ENCODE data around the gene NOL6.
"Not testable (repeated sequence)": the region's sequence is repeated elsewhere in the genome, so short reads cannot be mapped to it uniquely, and the experiment has no call there.

NOL6 gene, protein sequence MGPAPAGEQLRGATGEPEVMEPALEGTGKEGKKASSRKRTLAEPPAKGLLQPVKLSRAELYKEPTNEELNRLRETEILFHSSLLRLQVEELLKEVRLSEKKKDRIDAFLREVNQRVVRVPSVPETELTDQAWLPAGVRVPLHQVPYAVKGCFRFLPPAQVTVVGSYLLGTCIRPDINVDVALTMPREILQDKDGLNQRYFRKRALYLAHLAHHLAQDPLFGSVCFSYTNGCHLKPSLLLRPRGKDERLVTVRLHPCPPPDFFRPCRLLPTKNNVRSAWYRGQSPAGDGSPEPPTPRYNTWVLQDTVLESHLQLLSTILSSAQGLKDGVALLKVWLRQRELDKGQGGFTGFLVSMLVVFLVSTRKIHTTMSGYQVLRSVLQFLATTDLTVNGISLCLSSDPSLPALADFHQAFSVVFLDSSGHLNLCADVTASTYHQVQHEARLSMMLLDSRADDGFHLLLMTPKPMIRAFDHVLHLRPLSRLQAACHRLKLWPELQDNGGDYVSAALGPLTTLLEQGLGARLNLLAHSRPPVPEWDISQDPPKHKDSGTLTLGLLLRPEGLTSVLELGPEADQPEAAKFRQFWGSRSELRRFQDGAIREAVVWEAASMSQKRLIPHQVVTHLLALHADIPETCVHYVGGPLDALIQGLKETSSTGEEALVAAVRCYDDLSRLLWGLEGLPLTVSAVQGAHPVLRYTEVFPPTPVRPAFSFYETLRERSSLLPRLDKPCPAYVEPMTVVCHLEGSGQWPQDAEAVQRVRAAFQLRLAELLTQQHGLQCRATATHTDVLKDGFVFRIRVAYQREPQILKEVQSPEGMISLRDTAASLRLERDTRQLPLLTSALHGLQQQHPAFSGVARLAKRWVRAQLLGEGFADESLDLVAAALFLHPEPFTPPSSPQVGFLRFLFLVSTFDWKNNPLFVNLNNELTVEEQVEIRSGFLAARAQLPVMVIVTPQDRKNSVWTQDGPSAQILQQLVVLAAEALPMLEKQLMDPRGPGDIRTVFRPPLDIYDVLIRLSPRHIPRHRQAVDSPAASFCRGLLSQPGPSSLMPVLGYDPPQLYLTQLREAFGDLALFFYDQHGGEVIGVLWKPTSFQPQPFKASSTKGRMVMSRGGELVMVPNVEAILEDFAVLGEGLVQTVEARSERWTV

DNA sequence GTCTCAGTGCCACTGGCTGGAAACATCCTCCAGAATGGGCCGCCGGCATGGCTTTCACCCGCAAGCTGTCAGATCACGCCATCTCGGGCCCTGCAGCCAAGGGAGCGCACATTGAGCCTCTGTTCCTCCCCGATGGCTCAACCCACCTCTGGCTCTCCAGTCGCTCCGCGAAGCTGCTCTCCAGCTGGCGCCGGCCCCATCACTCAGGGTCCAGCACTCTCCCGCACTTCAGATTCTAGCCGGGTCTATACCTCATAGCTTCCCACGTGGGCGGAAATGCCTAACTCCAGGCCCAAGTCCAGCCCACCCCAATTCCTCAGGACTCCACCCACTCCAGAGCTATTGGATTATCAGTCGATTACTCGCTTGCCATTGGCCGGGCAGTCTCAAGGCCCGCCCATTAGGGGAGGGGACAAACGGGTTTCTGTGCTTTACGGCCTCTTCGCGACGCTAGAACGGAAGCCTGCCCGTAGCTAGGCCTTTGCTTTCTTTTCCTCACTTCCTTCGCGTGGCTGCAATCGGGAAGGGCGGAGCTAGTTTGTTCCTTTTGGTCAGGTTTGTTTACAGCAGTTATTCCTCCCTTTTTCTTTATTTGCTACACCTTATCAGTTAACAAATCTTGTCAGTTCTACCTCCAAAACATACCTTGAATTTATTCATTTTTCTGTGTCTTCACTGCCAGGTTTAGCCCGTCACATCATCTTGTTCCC is at the start of gene NOL6:
Gene NOL6 (minus strand): TSS at position 282 of the 710 bp plus-strand sequence. CDS start 82 bp downstream, at position 200.
- peak; percentile 100 for DNase-seq

DNA sequence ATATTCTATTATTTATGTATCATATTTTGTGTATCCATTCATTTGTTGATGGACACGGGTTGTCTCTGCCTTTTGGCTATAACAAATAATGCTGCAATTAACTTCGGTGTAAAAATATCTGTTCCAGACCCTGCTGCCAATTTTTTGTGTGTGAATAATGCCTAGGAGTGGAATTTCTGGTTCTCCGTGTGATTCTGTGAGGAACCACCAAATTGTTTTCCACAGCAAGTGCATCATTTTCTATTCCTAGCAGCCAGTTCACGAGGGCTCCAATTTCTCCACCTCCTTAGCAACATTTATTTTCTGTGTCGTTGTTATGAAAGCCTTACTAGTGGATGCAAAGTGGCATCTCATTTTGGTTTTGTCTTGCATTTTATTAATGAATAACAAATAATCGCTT is 48.1 kb upstream of the NOL6 start:
- DNase-seq: not testable (repeated sequence)

DNA sequence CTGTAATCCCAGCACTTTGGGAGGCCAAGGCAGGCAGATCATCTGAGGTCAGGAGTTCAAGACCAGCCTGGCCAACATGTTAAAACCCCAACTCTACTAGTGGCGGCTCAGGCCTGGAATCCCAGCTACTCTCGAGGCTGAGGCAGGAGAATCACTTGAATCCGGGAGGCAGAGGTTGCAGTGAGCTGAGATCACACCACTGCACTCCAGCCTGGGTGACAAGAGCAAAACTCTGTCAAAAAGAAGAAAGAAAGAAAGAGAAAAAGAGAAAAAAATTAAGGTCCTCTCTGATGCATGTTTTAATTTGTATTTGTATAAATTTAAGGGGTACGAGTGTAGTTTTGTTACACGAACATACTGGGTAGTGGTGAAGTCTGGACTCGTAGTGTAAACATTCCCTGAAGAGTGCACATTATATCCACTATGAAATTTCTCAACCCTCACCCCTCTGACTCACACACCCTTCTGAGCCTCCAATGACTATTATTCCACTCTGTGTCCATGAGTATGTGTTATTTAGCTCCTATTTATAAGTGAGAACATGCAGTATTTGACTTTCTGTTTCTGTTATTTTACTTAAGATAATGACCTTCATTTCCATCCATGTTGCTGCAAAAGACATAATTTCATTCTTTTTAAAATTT is 44.3 kb upstream of the NOL6 start:
- DNase-seq: not testable (repeated sequence)

DNA sequence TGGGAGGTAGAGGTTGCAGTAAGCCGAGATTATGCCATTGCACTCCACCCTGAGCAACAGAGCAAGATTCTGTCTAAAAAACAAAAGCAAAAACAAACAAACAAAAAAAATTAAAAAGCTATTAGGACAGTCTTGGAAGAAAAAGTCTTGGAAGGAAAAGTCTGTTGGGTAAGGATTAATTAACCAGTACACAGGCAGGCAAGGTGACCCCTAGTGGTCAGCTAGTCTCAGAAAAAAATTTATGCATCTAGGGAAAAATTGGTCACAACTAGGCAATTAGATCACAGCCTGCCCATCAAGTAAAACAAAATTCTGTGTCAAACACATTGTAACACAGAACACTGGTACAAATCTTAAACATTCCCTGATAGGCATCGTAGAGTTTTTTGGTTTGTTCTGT is 43.6 kb upstream of the NOL6 start:
- peak; percentile 77 for DNase-seq

DNA sequence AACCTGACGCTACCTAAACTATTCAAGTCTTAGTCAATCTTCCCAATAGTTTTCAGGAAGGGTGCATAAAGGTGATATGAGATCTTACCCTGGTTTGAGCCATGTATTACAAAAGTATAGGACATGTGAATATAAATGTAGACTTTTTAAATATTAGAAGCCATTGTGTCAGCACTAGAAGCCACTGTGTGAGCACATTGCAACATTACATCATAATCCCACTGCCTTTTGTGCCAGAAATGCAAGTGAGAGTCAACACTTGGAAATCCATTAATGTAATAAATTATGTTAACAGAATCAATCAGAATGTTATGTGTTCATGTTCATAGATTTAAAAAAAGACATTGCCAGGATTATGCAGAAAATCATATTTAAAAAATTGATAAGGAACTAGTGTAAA is 42.7 kb upstream of the NOL6 start:
- not testable (repeated sequence) for DNase-seq

DNA sequence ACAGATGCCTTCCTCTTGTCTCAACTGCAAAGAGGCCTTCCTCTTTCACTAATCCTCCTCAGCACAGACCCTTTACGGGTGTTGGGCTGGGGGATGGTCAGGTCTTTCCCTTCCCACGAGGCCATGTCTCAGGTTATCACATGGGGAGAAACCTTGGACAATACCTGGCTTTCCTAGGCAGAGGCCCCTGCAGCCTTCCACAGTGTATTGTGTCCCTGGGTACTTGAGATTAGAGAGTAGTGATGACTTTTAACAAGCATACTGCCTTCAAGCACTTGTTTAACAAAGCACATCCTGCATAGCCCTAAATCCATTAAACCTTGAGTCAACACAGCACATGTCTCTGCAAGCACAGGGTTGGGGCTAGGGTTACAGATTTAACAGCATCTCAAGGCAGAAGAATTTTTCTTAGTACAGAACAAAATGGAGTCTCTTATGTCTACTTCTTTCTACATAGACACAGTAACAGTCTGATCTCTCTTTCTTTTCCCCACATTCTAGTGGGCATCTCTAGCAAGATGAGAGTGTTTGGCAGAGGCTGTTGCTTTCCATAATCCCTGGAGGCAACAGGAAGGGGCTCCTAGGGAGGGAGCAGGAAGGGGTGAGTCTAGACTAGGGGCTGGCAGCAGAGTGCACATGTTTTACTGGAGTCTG is 41.7 kb upstream of the NOL6 start:
- DNase-seq: not testable (repeated sequence)

DNA sequence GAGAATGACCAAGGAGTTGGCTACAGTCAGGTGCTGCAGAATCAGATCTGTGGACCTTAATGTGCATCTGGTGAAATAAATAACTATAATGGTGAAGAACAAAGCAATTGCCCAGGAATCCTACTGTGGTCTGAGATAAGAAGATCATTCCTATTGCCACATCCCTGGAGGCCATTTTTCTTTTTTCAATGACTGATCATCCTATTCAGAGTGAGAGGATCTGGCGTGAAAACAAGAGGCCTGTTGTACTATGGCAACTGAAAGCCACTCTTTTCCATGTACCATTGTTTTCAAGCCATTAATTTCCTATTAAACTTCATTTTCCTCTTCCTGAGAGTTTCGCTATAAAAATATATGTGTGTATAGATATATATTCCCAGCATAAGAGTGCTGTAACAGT is 38.8 kb upstream of the NOL6 start:
- DNase-seq: not testable (repeated sequence)

DNA sequence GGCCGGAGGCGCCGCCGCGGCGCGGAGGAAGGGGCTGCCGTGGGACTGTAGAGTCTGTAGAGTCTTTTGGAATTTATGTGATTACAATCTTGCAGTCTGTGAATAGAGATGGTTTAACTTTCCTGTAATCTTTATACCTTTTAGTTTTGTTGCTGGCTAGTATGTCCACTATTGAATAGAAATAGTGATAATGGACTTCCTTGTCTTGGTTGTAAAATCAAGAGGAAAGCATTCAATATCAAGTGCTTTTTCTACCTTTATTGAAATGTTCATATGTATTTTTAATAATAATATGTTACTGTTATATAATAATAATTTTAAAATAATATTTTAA is 37.4 kb upstream of the NOL6 start:
- not testable (repeated sequence) for DNase-seq

DNA sequence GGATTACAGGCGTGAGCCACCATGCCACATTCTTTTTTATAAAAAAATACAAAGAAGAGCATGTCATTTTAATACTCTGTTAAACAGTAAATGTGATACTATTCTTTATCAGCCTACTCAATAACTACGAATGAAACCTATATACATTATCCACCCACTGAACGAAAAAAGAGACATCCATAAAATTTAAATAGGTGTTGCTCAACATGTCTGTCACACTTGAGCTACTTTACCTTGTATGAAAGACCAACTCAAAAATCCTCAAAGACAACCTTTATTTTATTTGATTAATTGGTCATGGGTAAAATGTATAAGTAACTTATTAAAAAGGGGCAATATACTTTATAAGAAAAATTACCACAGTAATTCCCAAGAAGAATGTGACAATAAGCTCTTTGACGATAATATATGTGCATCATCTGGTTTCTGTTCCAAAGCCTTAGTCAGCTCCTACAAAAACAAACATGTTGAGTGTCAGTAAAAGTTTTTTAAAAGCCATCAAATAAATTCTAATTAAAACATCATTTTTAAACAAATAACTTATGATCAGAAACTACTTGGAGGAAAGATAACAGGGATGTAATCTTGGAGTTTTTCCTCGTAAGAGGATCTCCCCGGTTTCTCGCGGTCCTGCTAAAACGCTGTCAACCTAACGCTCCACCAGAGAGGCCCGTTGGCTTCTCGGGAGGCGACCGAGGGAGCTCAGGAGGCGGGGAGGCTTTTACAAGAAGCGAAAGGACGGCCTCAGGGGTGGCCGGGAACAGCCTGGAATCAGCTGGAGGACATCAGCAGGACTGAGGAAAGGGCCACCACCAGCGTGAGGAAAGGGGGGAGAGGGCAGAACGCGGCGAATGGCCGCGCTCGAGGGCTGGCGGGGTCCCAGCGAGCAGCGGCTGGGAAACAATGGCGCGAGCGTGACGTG is 36.8 kb upstream of the NOL6 start:
- DNase-seq: peak; percentile 76

DNA sequence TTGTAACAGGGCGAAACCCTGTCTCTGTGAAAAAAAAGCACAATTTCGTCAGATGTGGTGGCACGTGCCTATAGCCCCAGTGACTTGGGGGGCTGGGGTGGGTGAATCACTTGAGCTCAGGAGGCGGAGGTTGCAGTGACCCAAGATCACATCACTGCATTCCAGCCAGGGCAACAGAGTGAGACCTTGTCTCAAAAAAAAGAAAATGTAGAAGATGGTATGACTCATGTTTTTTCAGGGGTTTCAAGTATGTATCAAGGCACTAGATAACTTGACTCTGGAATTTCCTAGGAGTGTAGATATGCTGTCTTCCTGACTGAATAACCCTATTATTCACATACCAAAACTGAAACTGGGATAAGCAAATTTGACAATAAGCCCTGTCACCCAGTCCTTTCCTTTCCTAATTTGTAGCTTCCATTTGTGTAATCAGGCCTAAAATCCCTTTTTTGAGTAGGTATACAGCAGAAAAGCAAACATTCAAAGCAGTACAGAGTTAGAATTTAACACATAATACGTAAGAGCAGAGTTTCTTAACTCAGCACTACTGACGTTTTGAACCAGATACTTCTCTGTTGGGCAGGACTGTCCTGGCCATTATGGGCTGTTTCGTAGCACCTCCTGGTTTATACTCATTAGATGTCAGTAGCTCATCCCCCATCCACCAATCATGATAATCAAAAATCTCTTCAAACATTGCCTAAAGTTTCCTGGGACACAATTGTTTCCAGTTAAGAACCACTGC is 33.1 kb upstream of the NOL6 start:
- DNase-seq: no peak

DNA sequence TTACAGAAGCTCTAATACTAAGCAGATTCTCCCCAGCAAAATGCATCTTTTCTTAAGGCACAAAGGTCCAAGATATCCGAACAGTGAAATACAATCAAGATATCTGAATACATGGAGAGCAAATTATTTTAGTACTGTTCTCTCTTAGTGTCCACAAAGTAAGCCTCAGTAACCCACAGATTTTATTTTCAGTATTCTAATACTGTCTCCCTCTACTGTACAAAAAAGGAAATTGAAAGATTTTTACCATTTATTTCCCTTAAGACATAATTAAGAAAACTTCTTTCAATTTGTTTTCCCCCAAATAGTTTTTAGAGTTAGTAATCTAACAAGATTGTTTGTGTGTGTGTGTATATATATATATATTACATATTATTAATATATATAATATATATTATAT is 24.7 kb upstream of the NOL6 start:
- DNase-seq: peak; percentile 57

DNA sequence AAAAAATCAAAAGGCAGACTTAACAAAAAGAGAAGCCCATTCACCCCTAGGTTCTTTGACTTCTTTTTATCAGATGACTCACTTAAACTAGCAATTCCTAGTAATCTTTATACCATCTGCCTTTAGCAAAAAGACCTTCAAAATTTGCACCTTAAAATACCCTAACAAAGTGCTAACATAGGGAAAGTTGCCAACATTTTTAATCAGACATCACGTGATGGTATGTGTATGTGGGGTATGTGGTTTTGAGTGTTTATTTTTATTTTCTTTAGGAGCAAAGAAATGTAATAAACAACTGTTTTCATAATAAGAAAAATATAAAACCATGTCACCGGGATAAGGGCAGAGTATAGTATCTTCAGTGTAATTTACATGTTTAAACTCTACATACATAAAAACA is 20.1 kb upstream of the NOL6 start:
- DNase-seq: peak; percentile 77

DNA sequence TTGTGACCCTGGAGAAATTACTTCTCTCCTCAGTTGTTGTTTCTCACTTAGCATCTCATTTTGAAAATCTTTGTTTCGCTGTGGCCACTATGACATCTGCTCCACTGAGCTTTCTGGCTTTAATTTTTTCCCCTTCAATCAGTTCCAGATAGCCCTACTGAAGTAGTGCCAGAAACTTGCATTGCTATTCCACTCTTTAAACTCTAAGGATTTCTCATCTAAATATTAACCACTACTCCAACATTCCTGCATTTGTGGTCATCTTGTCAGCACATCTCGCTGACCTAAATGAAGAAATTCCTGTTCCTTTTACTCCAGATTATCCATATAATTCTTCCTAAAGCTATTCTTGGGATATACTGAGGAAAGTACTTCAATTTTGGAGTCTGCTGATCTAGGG is 15.3 kb upstream of the NOL6 start:
- no peak for DNase-seq

DNA sequence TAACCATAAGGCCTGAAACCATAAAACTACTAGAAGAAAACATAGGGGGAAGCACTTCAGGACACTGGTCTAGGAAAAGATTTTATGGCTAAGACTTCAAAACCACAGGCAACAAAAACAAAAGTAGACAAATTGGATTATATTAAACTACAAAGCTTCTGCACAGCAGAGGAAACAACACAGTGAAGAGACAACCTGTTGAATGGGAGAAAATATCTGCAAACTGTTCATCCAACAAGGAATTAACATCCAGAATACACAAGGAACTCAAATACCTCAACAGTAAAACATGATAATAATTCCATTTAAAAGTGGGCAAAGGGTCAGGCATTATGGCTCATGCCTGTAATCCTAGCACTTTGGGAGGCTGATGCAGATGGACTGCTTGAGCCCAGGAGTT is 11.6 kb upstream of the NOL6 start:
- not testable (repeated sequence) for DNase-seq

DNA sequence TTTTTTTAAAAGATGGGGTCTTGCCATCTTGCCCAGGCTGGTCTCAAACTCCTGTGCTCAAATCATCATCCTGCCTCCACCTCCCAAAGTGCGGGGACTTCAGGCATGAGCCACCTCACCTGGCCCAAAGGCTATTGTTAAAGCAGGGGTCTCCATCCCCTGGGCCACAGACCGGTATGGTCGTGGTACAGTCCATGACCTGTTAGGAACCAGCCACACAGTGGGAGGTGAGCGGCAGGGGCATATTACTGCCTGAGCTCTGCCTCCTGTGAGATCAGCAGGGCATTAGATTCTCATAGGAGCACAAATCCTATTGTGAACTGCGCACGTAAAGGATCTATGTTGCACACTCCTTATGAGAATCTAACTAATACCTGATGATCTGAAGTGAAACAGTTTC is 7.3 kb upstream of the NOL6 start:
- DNase-seq: no peak

DNA sequence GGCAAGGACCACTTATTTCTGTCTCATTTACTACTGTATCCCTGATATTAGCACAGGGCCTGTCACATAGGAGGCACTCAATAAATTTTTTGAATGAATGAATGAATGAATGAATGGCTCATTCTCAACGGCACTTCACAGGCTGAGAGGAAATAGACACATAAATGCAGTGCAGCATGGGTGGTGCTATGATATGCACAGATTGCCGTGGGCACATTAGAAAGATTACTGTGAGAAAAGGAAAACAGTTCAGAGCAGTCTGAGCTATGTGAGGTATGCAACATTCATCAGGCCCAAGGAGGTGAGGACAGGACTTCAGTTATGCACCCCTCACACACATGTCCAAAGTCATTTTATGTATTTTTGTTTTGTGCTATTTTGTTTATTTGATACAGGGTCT is 6.4 kb upstream of the NOL6 start:
- no peak for DNase-seq

DNA sequence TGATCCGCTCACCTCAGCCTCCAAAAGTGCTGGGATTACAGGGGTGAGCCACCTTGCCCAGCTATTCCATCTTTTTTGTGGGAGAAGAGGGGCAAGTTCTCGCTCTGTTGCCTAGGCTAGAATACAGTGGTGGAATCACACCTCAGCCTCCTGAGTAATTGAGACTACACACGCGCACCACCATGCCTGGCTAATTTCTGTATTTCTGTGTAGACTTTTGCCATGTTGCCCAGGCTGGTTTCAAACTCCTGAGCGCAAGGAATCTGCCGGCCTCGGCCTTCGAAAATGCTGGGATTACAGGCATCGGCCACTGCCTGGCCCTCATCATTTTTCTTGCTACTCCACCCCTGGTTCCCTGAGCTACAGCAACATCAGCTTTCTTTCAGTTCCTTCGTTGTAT is 2.8 kb upstream of the NOL6 start:
- DNase-seq: no peak

DNA sequence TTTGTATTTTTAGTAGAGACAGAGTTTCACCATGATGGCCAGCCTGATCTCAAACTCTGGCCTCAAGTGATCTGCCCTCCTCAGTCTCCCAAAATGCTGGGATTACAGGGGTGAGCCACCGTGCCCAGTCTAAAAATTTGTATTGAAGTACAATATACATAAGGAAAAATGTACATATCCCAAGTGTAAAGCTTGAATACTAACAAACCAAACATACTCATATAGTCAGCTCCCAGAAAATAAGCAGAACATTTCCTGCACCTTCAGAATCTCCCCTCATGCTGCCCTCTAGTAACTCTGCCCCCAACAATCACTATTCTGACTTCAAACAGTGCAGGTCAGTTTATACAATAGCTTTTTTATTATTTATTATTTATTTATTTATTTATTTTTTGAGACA is 1.6 kb upstream of the NOL6 start:
- DNase-seq: no peak

DNA sequence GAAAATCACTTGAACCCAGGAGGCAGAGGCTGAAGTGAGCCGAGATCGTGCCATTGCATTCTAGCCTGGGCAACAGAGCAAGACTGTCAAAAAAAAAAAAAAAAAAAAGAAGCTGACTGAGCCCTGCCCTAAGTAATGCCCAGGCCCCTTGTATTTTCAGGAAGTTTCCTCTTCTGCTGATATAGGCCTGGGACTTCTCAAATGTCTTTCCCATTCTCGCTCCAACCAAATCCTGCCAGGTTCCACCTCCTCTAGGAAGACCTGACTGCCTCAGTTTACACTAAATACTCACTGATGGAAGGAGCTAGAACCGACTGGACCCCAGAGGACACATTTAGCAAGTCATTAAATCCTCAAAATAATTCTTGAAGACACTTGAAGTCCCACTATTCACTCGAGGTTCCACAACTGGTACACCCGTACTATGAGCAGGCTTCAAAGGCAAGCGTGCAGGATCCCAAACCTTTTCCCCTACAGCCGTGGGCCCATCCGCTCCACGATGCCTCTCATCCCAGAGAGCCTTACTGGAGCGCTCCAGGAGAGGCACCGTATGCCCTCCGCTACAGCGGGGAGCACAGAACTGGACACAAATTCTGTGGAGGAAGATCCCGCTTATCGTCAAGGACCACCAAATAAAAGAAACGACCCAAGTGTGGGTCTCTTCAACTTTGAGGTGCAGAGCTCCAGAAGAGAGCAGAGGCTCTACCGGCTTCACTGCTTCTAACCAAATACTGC is 676 bp downstream of the NOL6 start:
- no peak for DNase-seq

Data from hematopoietic multipotent progenitor cell treated with erythropoietin and hydrocortisone succinate and interleukin-3 and kit ligand, for 8 days (in vitro differentiated cells).